ENCODE data around the gene ATP11B. TPM values are rescaled to one million over a fixed set of nuclear protein-coding genes. Genes with fewer than 3 reads are reported as not detected.

ATP11B gene
- total and polyA plus RNA-seq, 10 of the 15 experiments (the other 5 are each of a cell fraction or from before 2014, with no cell fraction given): 10.3 to 66.9 (median 36.7) TPM

GRCh38 chr3:182789371-182789770, 3.9 kb upstream of the ATP11B start:
- no peak for DNase-seq (ENCODE audit: low read depth, low spot score)
- Histone ChIP-seq H3K9ac (ENCODE audit: control insufficient read depth, insufficient read depth, low read length) (no peak overlapping the region), H3K4me2 (ENCODE audit: control insufficient read depth, insufficient read depth) (peak overlapping the region; percentile 69; the same call in 1 of the 2 replicates), H3K27ac (ENCODE audit: control insufficient read depth, insufficient read depth) (peak overlapping the region; percentile 15), H3K79me2 (ENCODE audit: control insufficient read depth, insufficient read depth, low read length) (peaks cover 16% of the 10 kb centered on the region), H2AFZ (ENCODE audit: control insufficient read depth, low read depth, low read length) (peak overlapping the region; percentile 46), H4K20me1 (ENCODE audit: control insufficient read depth, insufficient read depth) (no peaks in the 10 kb centered on the region), H3K4me1 (ENCODE audit: control insufficient read depth, insufficient read depth, low read length) (peaks cover 17% of the 10 kb centered on the region), H3K9me3 (replicated peaks; ENCODE audit: control insufficient read depth, insufficient read depth, low read length) (no peaks in the 10 kb centered on the region), H3K4me3 (no peak overlapping the region), H3K36me3 (ENCODE audit: control insufficient read depth in 2 of 2, insufficient read depth in 2 of 2, low read length in 1 of 2) (no peaks in the 10 kb centered on the region), H3K27me3 (replicated peaks in 1 of 2; ENCODE audit: control insufficient read depth in 2 of 2, insufficient read depth in 2 of 2, low read length in 1 of 2) (no peaks in the 10 kb centered on the region; a peak in 1 of 4 replicates)
- peak; percentile 18 for ATAC-seq
- ChIA-PET POLR2A (interaction anchor here (0.5 to 1.4 kb wide), 6 partner anchors 9 to 73 kb away, joined by 3 to 4 read pairs (median 4); no protein-coding TSS in a partner anchor), SMC1A (ENCODE audit: uncharacterized antibody, unreplicated experiment) (interaction anchor here (0.6 to 8.5 kb wide), 10 partner anchors 14 to 906 kb away, joined by 3 to 122 read pairs (median 4); no protein-coding TSS in a partner anchor), RAD21 (ENCODE audit: unreplicated experiment) (interaction anchor here (0.9 to 2.6 kb wide), 4 partner anchors 8 to 74 kb away, joined by 3 to 23 read pairs (median 6); no protein-coding TSS in a partner anchor), CTCF (interaction anchor here (0.9 to 1.9 kb wide), 2 partner anchors 75 to 79 kb away, joined by 3 to 7 read pairs; no protein-coding TSS in a partner anchor)
- whole genome bisulfite sequencing (ENCODE audit: insufficient coverage, insufficient replicate concordance, low lambda C conversion rate, missing lambda C conversion rate): 0% methylated on average over 1 of the region's 1 CpG
- TF ChIP-seq ETV6 (conservative IDR thresholded peaks at IDR 0.05 in 1 of 2, IDR thresholded peaks at IDR 0.05 in 1 of 2; ENCODE audit: borderline replicate concordance in 1 of 2, low read depth in 1 of 2) (peak in 1 of 2 experiments; percentile 46; a peak in 1 of 4 replicates), EED (IDR thresholded peaks at IDR 0.05; ENCODE audit: low read depth) (peak; percentile 19; the same call in 1 of the 2 replicates), SREBF2 (IDR thresholded peaks at IDR 0.05; ENCODE audit: low read length) (no peak)
- in situ Hi-C loops (cut with MboI) (no loop called here), intact Hi-C loops (cut with micrococcal nuclease; ENCODE audit: unreplicated experiment) (no loop called here)
- BruUV-seq (replicated peaks): no TSS peak
- FAIRE-seq: no peak

DNA sequence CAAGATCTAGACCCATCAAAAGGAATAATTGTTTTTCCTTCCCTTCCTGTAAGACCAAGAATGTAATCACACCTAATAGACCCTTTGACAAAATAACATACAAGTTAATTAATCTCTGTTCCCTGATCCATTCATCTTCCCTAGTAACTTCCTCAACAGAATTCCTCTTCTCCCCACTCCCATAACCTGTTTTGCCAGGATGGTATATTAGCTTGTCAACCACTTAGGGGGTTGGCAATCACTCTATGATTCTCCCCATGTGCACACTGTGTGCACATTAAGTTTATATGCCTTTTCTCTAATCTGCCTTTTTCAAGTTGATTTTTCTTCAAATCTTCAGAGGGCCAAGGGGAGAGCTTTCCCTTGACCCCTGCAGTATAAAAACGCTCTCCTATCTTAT, 2.7 kb upstream of the ATP11B start:
- no peak for ATAC-seq
- H3K27me3 ChIP-seq (replicated peaks in 1 of 2; ENCODE audit: control insufficient read depth in 2 of 2, insufficient read depth in 2 of 2, low read length in 1 of 2): no peaks in the 10 kb centered on the region; a peak in 1 of 4 replicates
- POLR2A ChIA-PET: interaction anchor here (6.1 kb wide), 1 partner anchor 74 kb away, joined by 52 read pairs; no protein-coding TSS in a partner anchor
- SMC1A ChIA-PET (ENCODE audit: uncharacterized antibody, unreplicated experiment): interaction anchor here (0.5 to 8.5 kb wide), 6 partner anchors 9 to 75 kb away, joined by 3 to 122 read pairs (median 6); no protein-coding TSS in a partner anchor
- DNase-seq (ENCODE audit: low read depth, low spot score): no peak
- no peak overlapping the region for H3K4me3 ChIP-seq
- RAD21 ChIA-PET (ENCODE audit: unreplicated experiment): interaction anchor here (0.7 to 2.6 kb wide), 4 partner anchors 17 to 75 kb away, joined by 3 to 23 read pairs (median 4); no protein-coding TSS in a partner anchor
- H4K20me1 ChIP-seq (ENCODE audit: control insufficient read depth, insufficient read depth): no peaks in the 10 kb centered on the region
- H3K36me3 ChIP-seq (ENCODE audit: control insufficient read depth in 2 of 2, insufficient read depth in 2 of 2, low read length in 1 of 2): no peaks in the 10 kb centered on the region
- no TSS peak for BruUV-seq (replicated peaks)
- no peak for FAIRE-seq
- no peak overlapping the region for H3K27ac ChIP-seq (ENCODE audit: control insufficient read depth, insufficient read depth)
- 61% methylated on average over 1 of the region's 1 CpG for whole genome bisulfite sequencing (ENCODE audit: insufficient coverage, insufficient replicate concordance, low lambda C conversion rate, missing lambda C conversion rate)
- peaks cover 17% of the 10 kb centered on the region for H3K4me1 ChIP-seq (ENCODE audit: control insufficient read depth, insufficient read depth, low read length)
- no peak overlapping the region for H3K9ac ChIP-seq (ENCODE audit: control insufficient read depth, insufficient read depth, low read length)
- in situ Hi-C loops (cut with MboI): no loop called here
- CTCF ChIA-PET: interaction anchor here (0.9 to 3.0 kb wide), 3 partner anchors 76 to 80 kb away, joined by 3 to 39 read pairs (median 7); no protein-coding TSS in a partner anchor
- H3K4me2 ChIP-seq (ENCODE audit: control insufficient read depth, insufficient read depth): no peak overlapping the region
- no peak overlapping the region for H2AFZ ChIP-seq (ENCODE audit: control insufficient read depth, low read depth, low read length)
- no peaks in the 10 kb centered on the region for H3K9me3 ChIP-seq (replicated peaks; ENCODE audit: control insufficient read depth, insufficient read depth, low read length)
- H3K79me2 ChIP-seq (ENCODE audit: control insufficient read depth, insufficient read depth, low read length): peaks cover 28% of the 10 kb centered on the region
- intact Hi-C loops (cut with micrococcal nuclease; ENCODE audit: unreplicated experiment): no loop called here
- TF ChIP-seq CREB1 (IDR thresholded peaks at IDR 0.05; ENCODE audit: low read depth): no peak
- no peak for TF ChIP-seq CBFB (IDR thresholded peaks at IDR 0.05; ENCODE audit: low read depth)
- no peak for TF ChIP-seq SUZ12 (IDR thresholded peaks at IDR 0.05; ENCODE audit: unreplicated experiment)
- no peak for TF ChIP-seq EP300 (IDR thresholded peaks at IDR 0.05; ENCODE audit: borderline replicate concordance in 1 of 2, control insufficient read depth in 1 of 2, low read depth in 2 of 2, low read length in 2 of 2)
- TF ChIP-seq, protein P1, sequence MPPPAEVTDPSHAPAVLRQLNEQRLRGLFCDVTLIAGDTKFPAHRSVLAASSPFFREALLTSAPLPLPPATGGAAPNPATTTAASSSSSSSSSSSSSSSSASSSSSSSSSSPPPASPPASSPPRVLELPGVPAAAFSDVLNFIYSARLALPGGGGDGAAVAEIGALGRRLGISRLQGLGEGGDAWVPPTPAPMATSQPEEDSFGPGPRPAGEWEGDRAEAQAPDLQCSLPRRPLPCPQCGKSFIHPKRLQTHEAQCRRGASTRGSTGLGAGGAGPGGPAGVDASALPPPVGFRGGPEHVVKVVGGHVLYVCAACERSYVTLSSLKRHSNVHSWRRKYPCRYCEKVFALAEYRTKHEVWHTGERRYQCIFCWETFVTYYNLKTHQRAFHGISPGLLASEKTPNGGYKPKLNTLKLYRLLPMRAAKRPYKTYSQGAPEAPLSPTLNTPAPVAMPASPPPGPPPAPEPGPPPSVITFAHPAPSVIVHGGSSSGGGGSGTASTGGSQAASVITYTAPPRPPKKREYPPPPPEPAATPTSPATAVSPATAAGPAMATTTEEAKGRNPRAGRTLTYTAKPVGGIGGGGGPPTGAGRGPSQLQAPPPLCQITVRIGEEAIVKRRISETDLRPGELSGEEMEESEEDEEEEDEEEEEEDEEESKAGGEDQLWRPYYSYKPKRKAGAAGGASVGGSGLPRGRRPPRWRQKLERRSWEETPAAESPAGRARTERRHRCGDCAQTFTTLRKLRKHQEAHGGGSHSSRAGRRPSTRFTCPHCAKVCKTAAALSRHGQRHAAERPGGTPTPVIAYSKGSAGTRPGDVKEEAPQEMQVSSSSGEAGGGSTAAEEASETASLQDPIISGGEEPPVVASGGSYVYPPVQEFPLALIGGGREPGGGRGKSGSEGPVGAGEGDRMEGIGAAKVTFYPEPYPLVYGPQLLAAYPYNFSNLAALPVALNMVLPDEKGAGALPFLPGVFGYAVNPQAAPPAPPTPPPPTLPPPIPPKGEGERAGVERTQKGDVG (CRISPR knock-in tag; IDR thresholded peaks at IDR 0.05): no peak
- no peak for TF ChIP-seq GABPA (IDR thresholded peaks at IDR 0.05; ENCODE audit: low read depth)
- TF ChIP-seq ZNF217 (IDR thresholded peaks at IDR 0.05): no peak
- TF ChIP-seq NBN (IDR thresholded peaks at IDR 0.05): no peak
- TF ChIP-seq CHD2 (IDR thresholded peaks at IDR 0.05; ENCODE audit: borderline replicate concordance, low read depth, low read length): no peak
- TF ChIP-seq ZBED1 (IDR thresholded peaks at IDR 0.05; ENCODE audit: borderline replicate concordance): no peak
